ENCODE data around the gene NFKB1. TPM values are rescaled to one million over a fixed set of nuclear protein-coding genes. Genes with fewer than 3 reads are reported as not detected.

Gene NFKB1
- total and polyA plus RNA-seq, 2 experiments from 2014 or later = 15.5 to 26.6 TPM

DNA sequence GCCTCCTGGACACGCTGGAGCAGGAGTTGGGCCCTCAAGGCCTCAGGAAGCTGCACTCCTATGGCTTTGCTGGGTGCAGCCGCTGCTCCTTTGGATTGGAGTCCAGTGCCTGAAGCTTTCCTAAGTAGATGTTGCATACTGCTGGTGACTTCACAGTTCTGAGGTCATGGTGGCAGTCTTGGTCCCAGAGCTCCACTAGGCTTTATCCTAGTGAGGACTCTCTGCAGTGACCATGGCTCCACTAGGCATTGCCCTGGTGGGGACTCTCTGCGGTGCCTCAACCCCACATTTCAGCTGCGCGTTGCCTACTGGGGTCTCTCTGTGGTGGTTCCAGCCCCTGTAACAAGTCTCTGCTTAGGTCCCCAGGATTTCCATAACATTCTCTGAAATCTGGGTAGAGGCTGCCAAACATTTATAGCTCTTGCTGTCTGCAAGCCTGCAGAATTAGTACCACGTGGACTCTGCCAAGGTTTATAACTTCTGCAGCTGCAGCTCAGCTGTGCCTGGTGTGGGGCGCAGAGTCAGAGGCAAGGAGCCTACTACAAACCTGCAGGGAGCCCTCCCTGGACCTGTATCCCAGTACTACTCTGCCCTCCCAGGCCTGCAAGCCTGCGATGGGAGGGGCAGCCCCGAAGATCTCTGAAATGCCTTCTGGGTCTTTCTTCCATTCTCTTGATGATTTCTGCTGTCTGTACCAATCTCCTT lies 46.0 kb upstream of the NFKB1 start:
- no peaks in the 10 kb centered on the region for H3K4me1 ChIP-seq (ENCODE audit: low read depth)
- H3K27ac ChIP-seq = no peak overlapping the region
- H3K9me3 ChIP-seq (ENCODE audit: low read depth) = no peaks in the 10 kb centered on the region
- TF ChIP-seq, protein P1, sequence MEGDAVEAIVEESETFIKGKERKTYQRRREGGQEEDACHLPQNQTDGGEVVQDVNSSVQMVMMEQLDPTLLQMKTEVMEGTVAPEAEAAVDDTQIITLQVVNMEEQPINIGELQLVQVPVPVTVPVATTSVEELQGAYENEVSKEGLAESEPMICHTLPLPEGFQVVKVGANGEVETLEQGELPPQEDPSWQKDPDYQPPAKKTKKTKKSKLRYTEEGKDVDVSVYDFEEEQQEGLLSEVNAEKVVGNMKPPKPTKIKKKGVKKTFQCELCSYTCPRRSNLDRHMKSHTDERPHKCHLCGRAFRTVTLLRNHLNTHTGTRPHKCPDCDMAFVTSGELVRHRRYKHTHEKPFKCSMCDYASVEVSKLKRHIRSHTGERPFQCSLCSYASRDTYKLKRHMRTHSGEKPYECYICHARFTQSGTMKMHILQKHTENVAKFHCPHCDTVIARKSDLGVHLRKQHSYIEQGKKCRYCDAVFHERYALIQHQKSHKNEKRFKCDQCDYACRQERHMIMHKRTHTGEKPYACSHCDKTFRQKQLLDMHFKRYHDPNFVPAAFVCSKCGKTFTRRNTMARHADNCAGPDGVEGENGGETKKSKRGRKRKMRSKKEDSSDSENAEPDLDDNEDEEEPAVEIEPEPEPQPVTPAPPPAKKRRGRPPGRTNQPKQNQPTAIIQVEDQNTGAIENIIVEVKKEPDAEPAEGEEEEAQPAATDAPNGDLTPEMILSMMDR (IDR thresholded peaks at IDR 0.05; ENCODE audit: low read depth, low read length) = no peak
- no peak for DNase-seq (ENCODE audit: low read depth in 1 of 2, low spot score in 1 of 2)
- H3K4me3 ChIP-seq = no peak overlapping the region
- no peaks in the 10 kb centered on the region for H3K36me3 ChIP-seq
- no peaks in the 10 kb centered on the region for H3K27me3 ChIP-seq

DNA sequence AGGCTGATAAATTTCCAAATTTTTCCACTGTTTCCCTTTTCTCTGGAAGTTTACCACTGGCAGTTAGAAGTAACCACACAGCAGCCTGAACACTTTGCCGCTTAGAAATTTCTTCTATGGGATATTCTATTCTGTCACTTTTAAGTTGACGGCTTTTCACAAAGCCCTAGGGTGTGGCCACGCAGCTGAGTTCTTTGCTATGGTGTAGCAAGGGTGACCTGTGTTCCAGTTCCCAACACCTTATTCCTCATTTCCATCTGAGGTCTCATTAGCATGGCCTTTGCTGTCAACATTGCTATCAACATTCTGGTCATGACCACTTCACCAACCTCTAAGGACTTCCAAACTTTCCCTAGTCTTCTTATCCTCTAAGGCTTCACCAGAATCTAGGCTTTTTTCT lies 45.4 kb upstream of the NFKB1 start:
- TF ChIP-seq, protein P1 (IDR thresholded peaks at IDR 0.05; ENCODE audit: low read depth, low read length) = no peak
- Histone ChIP-seq H3K27me3 (no peaks in the 10 kb centered on the region), H3K27ac (no peak overlapping the region), H3K36me3 (no peaks in the 10 kb centered on the region), H3K4me1 (ENCODE audit: low read depth) (no peaks in the 10 kb centered on the region), H3K9me3 (ENCODE audit: low read depth) (no peaks in the 10 kb centered on the region), H3K4me3 (no peak overlapping the region)
- no peak for DNase-seq (ENCODE audit: low read depth in 1 of 2, low spot score in 1 of 2)

DNA sequence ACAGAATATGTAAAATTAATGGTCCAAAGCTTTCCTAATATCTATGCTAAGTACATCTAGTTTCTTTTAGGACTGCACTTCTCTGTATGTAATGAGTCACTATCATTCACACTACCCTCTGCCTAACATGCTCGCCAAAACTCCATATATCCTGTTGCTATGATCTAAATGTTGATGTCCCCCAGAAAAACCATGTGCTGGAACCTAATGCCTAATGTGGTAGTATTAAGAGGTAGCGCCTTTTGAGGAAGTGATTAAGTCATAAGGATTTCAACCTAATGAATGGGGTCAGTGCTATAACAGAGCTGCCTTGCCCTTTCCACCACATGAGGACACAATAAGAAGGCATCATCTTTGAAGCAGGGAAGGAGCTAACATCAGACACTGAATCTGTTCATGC lies 34.9 kb upstream of the NFKB1 start:
- Histone ChIP-seq H3K4me3 (no peak overlapping the region), H3K9me3 (ENCODE audit: low read depth) (no peaks in the 10 kb centered on the region), H3K36me3 (no peaks in the 10 kb centered on the region), H3K27ac (no peak overlapping the region), H3K27me3 (no peaks in the 10 kb centered on the region), H3K4me1 (ENCODE audit: low read depth) (no peaks in the 10 kb centered on the region)
- DNase-seq (ENCODE audit: low read depth in 1 of 2, low spot score in 1 of 2) = peak in 1 of 2 donors; percentile 21
- TF ChIP-seq, protein P1 (IDR thresholded peaks at IDR 0.05; ENCODE audit: low read depth, low read length) = no peak

DNA sequence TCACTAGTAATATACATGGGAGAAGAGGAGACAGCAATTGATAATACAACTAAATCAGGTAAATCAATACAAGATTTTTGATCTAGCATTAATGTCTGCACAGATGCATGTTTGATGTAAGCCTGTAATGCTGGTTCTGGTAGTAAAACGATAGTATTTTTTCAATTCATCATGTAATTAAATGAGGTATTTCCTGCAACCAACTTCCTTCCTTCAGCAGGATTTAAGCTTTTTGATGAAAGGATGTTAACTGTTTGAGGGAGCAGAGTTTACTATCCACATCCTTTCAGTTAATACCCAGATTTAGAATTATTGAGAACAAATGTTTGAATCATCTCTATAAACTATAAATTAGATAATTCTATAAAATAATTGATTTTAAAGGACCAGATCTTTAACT lies 31.4 kb upstream of the NFKB1 start:
- H3K9me3 ChIP-seq (ENCODE audit: low read depth) = no peaks in the 10 kb centered on the region
- H3K27me3 ChIP-seq = no peaks in the 10 kb centered on the region
- no peak overlapping the region for H3K27ac ChIP-seq
- no peak overlapping the region for H3K4me3 ChIP-seq
- H3K4me1 ChIP-seq (ENCODE audit: low read depth) = no peaks in the 10 kb centered on the region
- DNase-seq (ENCODE audit: low read depth in 1 of 2, low spot score in 1 of 2) = no peak
- no peaks in the 10 kb centered on the region for H3K36me3 ChIP-seq
- TF ChIP-seq, protein P1 (IDR thresholded peaks at IDR 0.05; ENCODE audit: low read depth, low read length) = no peak

DNA sequence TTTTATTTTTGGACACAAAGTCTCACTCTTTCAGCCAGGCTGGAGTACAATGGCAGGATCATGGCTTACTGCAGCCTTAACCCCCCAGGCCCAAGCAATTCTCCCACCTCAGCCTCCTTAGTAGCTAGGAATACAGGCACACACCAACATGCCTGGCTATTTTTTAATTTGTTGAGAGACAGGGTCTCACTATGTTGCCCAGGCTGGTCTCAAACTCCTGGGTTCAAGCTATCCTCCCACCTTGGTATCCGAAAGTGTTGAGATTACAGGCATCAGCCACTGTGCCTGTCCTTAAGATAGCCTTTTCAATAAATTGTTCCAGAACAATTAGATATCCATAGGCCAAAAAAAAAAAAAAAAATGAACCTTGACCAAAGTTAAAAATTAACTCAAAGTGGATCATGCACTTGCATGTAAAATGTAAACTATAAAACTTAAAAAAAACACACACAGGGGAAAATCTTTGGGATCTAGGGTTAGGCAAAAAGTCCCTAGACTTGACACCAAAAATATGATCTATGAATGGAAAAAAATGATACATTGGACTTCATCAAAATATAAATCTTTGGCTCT lies 28.6 kb upstream of the NFKB1 start:
- Histone ChIP-seq H3K36me3 (no peaks in the 10 kb centered on the region), H3K9me3 (ENCODE audit: low read depth) (no peaks in the 10 kb centered on the region), H3K4me1 (ENCODE audit: low read depth) (no peaks in the 10 kb centered on the region), H3K27me3 (no peaks in the 10 kb centered on the region), H3K4me3 (no peak overlapping the region), H3K27ac (no peak overlapping the region)
- no peak for DNase-seq (ENCODE audit: low read depth in 1 of 2, low spot score in 1 of 2)
- TF ChIP-seq, protein P1 (IDR thresholded peaks at IDR 0.05; ENCODE audit: low read depth, low read length) = no peak
